Endothelial cell (in vitro differentiated cells): Measurements from ENCODE around the gene C3orf80. TPM values are rescaled to one million over a fixed set of nuclear protein-coding genes. Genes with fewer than 3 reads are reported as not detected.

ENCODE experiments used
- DNase-seq: peaks from one replicate; pipeline ENCODE4 v3.0.0; 2021; ENCODE audit warnings: low spot score
- H3K27ac Mint-ChIP-seq: one replicate; pipeline ENCODE4 v1.8.0; 2021; ENCODE audit warnings: mixed read lengths, inconsistent platforms; ENCODE audit not compliant: unreplicated experiment
- H3K27me3 Mint-ChIP-seq: one replicate; pipeline ENCODE4 v1.8.0; 2021; ENCODE audit warnings: mild to moderate bottlenecking, moderate library complexity, mixed read lengths, inconsistent platforms; ENCODE audit not compliant: unreplicated experiment
- H3K36me3 Mint-ChIP-seq: one replicate; pipeline ENCODE4 v1.8.0; 2021; ENCODE audit warnings: mild to moderate bottlenecking, low read depth, mixed read lengths, inconsistent platforms; ENCODE audit not compliant: unreplicated experiment
- H3K4me1 Mint-ChIP-seq: one replicate; pipeline ENCODE4 v1.8.0; 2021; ENCODE audit warnings: mild to moderate bottlenecking, mixed read lengths, inconsistent platforms; ENCODE audit not compliant: unreplicated experiment
- H3K4me3 Mint-ChIP-seq: one replicate; pipeline ENCODE4 v1.8.0; 2021; ENCODE audit warnings: mild to moderate bottlenecking, mixed read lengths, inconsistent platforms; ENCODE audit not compliant: unreplicated experiment
- H3K9me3 Mint-ChIP-seq: one replicate; pipeline ENCODE4 v1.8.0; 2021; ENCODE audit warnings: mixed read lengths, inconsistent platforms; ENCODE audit not compliant: unreplicated experiment
- CTCF ChIP-seq: fragments of 200-600 bp; sonication (generic); IDR thresholded peaks from one replicate; pipeline ENCODE4 v1.5.0; 2021; ENCODE audit warnings: antibody characterized with exemption; ENCODE audit not compliant: unreplicated experiment
- total RNA-seq: library from RNA; stranded (reverse); fragmentation: NEBNext Ultra II Directional; extraction: Animal tissue kit (Norgen Biotek cat#: 25700); gene quantifications from one replicate; pipeline ENCODE4 v1.2.1, GENCODE V29; 2021; ENCODE audit not compliant: unreplicated experiment

The C3orf80 gene
- total RNA-seq, 1 donor from 2014 or later = not detected

- no peak for TF ChIP-seq CTCF
- H3K4me1 Mint-ChIP-seq = no peaks in the 10 kb centered on the region
Observed at GRCh38 chr3:160193644-160194192, 31.5 kb upstream of the C3orf80 start.

GRCh38 chr3:160194438-160194837 is 30.8 kb upstream of the C3orf80 start:
- H3K27me3 Mint-ChIP-seq = peaks cover 4% of the 10 kb centered on the region
- no peaks in the 10 kb centered on the region for H3K9me3 Mint-ChIP-seq
- H3K36me3 Mint-ChIP-seq = no peaks in the 10 kb centered on the region
- TF ChIP-seq CTCF = no peak
- DNase-seq = no peak
- H3K27ac Mint-ChIP-seq = no peak overlapping the region
- H3K4me3 Mint-ChIP-seq = no peak overlapping the region
- H3K4me1 Mint-ChIP-seq = peaks cover 4% of the 10 kb centered on the region

More at GRCh38 chr3:160193644-160194192, 31.5 kb upstream of the C3orf80 start:
- Mint-ChIP-seq H3K36me3 (no peaks in the 10 kb centered on the region), H3K27ac (no peak overlapping the region), H3K27me3 (peaks cover 4% of the 10 kb centered on the region), H3K4me3 (no peak overlapping the region), H3K9me3 (no peaks in the 10 kb centered on the region)
- no peak for DNase-seq

GRCh38 chr3:160195106-160195505 is 30.1 kb upstream of the C3orf80 start:
- H3K4me1 Mint-ChIP-seq = peaks cover 4% of the 10 kb centered on the region
- no peak for DNase-seq
- H3K36me3 Mint-ChIP-seq = no peaks in the 10 kb centered on the region
- H3K9me3 Mint-ChIP-seq = no peaks in the 10 kb centered on the region
- H3K4me3 Mint-ChIP-seq = no peak overlapping the region
- H3K27me3 Mint-ChIP-seq = peaks cover 4% of the 10 kb centered on the region
- TF ChIP-seq CTCF = no peak
- H3K27ac Mint-ChIP-seq = no peak overlapping the region

- Mint-ChIP-seq H3K4me3 (no peak overlapping the region), H3K9me3 (no peaks in the 10 kb centered on the region), H3K36me3 (no peaks in the 10 kb centered on the region), H3K27me3 (peaks cover 2% of the 10 kb centered on the region), H3K27ac (no peak overlapping the region), H3K4me1 (peaks cover 4% of the 10 kb centered on the region)
- DNase-seq = no peak
- TF ChIP-seq CTCF = no peak
Observed at GRCh38 chr3:160196511-160197104, 28.6 kb upstream of the C3orf80 start.

GRCh38 chr3:160199108-160199507 is 26.1 kb upstream of the C3orf80 start:
- no peak overlapping the region for H3K4me3 Mint-ChIP-seq
- peaks cover 2% of the 10 kb centered on the region for H3K27me3 Mint-ChIP-seq
- H3K36me3 Mint-ChIP-seq = no peaks in the 10 kb centered on the region
- TF ChIP-seq CTCF = no peak
- no peak overlapping the region for H3K27ac Mint-ChIP-seq
- no peak for DNase-seq
- H3K4me1 Mint-ChIP-seq = peaks cover 4% of the 10 kb centered on the region
- H3K9me3 Mint-ChIP-seq = no peaks in the 10 kb centered on the region
